Muscle layer of duodenum (tissue), 2 donors: Measurements from ENCODE around the gene KRTAP2-2.
"Not testable (repeated sequence)": the region's sequence is repeated elsewhere in the genome, so short reads cannot be mapped to it uniquely, and the experiment has no call there.

Source experiments
- H3K27ac ChIP-seq: one replicate; pipeline ENCODE4 v1.7.0; 2013; ENCODE audit warnings: mild to moderate bottlenecking, low read length
- H3K27me3 ChIP-seq: one replicate; pipeline ENCODE4 v1.7.0; 2013; ENCODE audit warnings: low read depth, mild to moderate bottlenecking, control low read depth, low read length
- H3K36me3 ChIP-seq, 2 donors: one replicate each; pipeline ENCODE4 v1.7.0; 2013; ENCODE audit warnings: low read length in 2 of 2, control low read depth in 1 of 2, mild to moderate bottlenecking in 1 of 2; ENCODE audit not compliant: insufficient read depth in 2 of 2, control insufficient read depth in 1 of 2
- H3K4me1 ChIP-seq, 2 donors: one replicate each; pipeline ENCODE4 v1.7.0; 2013; ENCODE audit warnings: low read length in 2 of 2, mild to moderate bottlenecking in 2 of 2, control low read depth in 1 of 2, moderate library complexity in 1 of 2; ENCODE audit not compliant: insufficient read depth in 2 of 2, control insufficient read depth in 1 of 2
- H3K4me3 ChIP-seq, 2 donors: one replicate each; pipeline ENCODE4 v1.7.0; 2013; ENCODE audit warnings: low read length in 2 of 2, low read depth in 1 of 2, mild to moderate bottlenecking in 1 of 2
- H3K9me3 ChIP-seq, 2 donors: one replicate each; pipeline ENCODE4 v1.7.0; 2013; ENCODE audit warnings: low read length in 2 of 2, control low read depth in 1 of 2, mild to moderate bottlenecking in 1 of 2; ENCODE audit not compliant: control insufficient read depth in 1 of 2
- donor health status: healthy.

Gene KRTAP2-2

DNA sequence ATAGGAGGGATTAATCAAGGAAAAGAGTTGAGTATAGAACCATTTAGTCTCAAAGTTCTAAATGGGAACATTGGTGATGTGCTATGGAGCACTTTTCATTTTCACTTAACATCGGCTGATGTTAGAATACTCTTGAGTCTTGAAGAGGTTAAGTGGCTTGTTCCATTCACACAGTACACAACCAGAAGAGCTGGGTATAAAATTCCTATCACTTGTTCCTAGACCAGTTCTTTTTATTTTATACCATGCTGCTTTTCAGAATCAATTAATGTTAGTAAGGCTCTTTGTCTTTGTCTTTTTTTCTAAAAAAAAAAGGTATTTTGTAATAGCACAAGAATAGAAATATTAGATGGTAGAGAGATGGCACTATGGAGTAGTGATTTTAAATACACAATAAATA lies 12.1 kb downstream of the KRTAP2-2 start:
- Histone ChIP-seq H3K9me3 (peaks cover 0 to 8% of the 10 kb centered on the region in 2 donors), H3K36me3 (no peaks in the 10 kb centered on the region), H3K4me3 (no peak overlapping the region), H3K27me3 (no peaks in the 10 kb centered on the region), H3K4me1 (no peaks in the 10 kb centered on the region), H3K27ac (no peak overlapping the region)

DNA sequence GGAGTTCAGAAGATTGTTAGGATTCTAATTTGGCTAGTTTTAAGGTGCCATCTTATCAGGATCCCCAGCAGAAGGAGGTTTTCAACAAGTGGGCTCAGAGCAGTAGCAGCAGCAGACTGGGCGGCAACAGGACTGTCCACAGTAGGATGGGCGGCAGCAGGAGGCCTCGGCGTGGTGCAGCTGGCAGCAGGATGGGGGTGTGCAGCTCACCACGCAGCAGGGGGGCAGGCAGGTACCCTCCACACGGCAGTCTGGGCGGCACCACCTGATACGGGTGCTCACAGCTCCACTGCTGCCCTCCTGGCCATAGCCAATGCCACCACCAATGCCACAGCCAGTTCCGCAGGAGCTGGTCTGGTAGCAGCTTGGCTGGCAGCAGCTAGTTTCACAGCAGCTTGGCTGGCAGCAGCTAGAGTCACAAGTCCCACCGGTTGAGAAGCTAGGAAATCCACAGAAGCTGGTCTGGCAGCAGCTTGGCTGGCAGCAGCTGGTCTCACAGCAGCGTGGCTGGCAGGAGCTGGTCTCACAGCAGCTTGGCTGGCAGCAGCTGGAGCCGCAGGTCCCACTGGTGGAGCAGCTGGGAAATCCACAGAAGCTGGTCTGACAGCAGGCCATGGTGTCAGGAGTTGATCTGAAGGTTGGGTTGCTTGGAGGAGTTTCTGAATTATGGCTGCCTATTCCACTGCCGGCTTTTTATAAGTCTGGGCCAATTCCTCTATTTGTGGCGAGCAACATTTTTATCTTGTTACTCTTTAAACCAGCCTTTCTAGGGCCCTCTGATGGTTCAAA lies 14.1 kb downstream of the KRTAP2-2 start, which contains the start of gene KRTAP1-1:
KRTAP1-1 (minus strand) TSS at position 668 of the 789 bp plus-strand sequence; CDS start at position 615, 53 bp downstream.
- not testable (repeated sequence) for H3K9me3 ChIP-seq, H3K4me3 ChIP-seq, H3K36me3 ChIP-seq, H3K27me3 ChIP-seq, H3K27ac ChIP-seq, H3K4me1 ChIP-seq

DNA sequence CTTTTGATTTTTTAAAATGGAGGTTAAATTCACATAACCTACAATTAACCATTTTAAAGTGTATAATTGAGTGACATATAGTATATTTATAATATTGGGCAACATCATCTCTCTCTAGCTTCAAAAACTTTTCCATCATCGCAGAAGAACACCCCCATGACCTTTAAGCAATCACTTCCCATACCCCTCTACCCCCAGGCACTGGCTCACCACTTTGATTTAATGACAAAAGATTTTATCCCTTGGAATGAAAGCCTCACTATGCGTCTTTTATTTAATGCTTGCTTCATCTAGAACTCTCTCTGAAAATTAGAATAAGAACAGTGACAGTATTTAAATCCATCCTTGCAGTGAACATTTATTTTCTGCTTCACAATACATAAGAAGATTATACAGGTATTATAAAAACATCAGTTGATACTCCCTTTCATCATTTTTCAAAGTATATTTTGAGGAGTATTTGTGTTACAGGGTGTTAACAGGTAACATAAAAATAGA lies 17.1 kb downstream of the KRTAP2-2 start:
- Histone ChIP-seq H3K4me1 (no peaks in the 10 kb centered on the region), H3K27me3 (no peaks in the 10 kb centered on the region), H3K27ac (no peak overlapping the region), H3K4me3 (no peak overlapping the region), H3K9me3 (peaks cover 0 to 4% of the 10 kb centered on the region in 2 donors), H3K36me3 (no peaks in the 10 kb centered on the region)

DNA sequence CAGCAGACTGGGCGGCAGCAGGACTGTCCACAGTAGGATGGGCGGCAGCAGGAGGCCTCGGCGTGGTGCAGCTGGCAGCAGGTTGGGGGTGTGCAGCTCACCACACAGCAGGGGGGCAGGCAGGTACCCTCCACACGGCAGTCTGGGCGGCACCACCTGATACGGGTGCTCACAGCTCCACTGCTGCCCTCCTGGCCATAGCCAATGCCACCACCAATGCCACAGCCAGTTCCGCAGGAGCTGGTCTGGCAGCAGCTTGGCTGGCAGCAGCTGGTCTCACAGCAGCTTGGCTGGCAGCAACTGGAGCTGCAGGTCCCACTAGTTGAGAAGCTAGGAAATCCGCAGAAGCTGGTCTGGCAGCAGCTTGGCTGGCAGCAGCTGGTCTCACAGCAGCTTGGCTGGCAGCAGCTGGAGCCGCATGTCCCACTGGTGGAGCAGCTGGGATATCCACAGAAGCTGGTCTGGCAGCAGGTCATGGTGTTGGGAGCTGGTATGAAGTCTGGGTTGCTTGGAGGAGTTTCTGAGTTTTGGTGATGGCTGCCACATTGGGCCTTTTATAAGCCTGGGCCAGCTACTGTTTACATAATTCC lies 20.6 kb downstream of the KRTAP2-2 start, which contains the start of gene KRTAP1-3:
KRTAP1-3 (minus strand) TSS at position 529 of the 590 bp plus-strand sequence; CDS start at position 476, 53 bp downstream.
- not testable (repeated sequence) for H3K4me3 ChIP-seq, H3K9me3 ChIP-seq, H3K27ac ChIP-seq, H3K36me3 ChIP-seq, H3K4me1 ChIP-seq, H3K27me3 ChIP-seq

DNA sequence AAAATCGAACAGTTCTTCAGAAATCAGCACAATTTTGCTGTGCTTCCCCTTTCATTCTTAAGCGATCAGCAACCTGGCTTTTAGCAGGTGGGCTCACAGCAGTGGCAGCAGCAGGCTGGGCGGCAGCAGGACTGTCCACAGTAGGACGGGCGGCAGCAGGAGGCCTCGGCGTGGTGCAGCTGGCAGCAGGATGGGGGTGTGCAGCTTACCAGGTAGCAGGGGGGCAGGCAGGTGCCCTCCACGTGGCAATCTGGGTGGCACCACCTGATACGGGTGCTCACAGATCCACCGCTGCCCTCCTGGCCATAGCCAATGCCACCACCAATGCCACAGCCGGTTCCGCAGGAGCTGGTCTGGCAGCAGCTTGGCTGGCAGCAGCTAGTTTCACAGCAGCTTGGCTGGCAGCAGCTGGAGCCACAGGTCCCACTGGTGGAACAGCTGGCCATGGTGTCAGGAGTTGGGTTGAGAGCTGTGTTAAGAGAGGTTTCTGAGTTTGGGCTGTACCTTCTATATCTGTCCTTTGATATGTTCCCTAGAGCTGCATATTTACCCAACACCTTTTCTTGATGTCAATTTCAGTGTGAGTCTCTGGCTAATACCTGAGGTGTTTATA lies 25.3 kb downstream of the KRTAP2-2 start, which contains the start of gene KRTAP1-4:
KRTAP1-4 (minus strand) TSS at position 563 of the 613 bp plus-strand sequence; CDS start at position 446, 117 bp downstream.
- Histone ChIP-seq H3K27me3 (no peaks in the 10 kb centered on the region), H3K36me3 (no peaks in the 10 kb centered on the region), H3K27ac (no peak within 1 kb of the TSS), H3K4me3 (no peak within 1 kb of the TSS), H3K9me3 (no peaks in the 10 kb centered on the region), H3K4me1 (no peaks in the 10 kb centered on the region)

DNA sequence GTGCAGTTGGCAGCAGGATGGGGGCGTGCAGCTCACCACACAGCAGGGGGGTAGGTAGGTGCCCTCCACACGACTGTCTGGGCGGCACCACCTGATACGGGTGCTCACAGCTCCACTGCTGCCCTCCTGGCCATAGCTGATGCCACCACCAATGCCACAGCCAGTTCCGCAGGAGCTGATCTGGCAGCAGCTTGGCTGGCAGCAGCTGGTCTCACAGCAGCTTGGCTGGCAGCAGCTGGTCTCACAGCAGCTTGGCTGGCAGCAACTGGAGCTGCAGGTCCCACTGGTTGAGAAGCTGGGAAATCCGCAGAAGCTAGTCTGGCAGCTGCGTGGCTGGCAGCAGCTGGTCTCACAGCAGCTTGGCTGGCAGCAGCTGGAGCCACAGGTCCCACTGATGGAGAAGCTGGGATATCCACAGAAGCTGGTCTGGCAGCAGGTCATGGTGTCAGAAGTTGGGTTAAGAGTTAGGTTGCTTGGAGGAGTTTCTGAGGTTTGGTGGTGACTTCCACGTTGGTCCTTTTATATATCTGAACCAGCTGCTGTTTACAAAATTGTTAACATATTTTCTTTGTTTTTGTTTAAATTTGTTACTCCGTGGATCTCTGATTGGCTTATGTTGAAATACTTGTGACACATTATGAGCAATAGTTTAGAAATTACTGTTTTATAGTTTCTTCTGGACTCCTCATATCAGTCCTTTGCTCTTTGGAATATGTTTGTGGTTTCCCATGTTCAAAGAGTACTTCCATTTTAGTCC lies 28.1 kb downstream of the KRTAP2-2 start, which contains the start of gene KRTAP1-5:
KRTAP1-5 (minus strand) TSS at position 494 of the 757 bp plus-strand sequence; CDS start at position 441, 53 bp downstream.
- H3K27ac ChIP-seq = no peak within 1 kb of the TSS
- no peak within 1 kb of the TSS for H3K4me3 ChIP-seq
- H3K9me3 ChIP-seq = no peaks in the 10 kb centered on the region
- H3K36me3 ChIP-seq = no peaks in the 10 kb centered on the region
- no peaks in the 10 kb centered on the region for H3K27me3 ChIP-seq
- H3K4me1 ChIP-seq = no peaks in the 10 kb centered on the region

DNA sequence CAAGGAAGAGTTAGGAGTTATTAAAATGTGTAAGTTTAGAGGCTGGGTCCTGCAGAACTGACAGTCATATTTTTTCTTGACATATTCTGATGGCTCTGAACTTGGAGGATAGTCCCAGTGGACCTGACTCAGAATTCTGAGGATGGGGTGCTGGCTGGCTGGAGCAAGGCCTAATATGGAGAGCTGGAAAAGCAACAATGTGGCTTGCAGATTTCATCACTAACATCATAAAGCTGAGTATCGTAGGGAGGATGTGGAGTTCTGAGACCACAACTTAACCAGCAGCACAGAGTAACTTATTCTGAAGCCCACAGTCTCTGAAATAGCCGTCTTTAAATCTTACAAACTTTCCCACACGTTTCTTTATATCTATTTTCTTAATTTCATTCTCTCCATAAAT lies 30.3 kb downstream of the KRTAP2-2 start:
- H3K9me3 ChIP-seq = peaks cover 0 to 5% of the 10 kb centered on the region in 2 donors
- no peaks in the 10 kb centered on the region for H3K36me3 ChIP-seq
- no peak overlapping the region for H3K27ac ChIP-seq
- H3K4me3 ChIP-seq = no peak overlapping the region
- H3K4me1 ChIP-seq = no peaks in the 10 kb centered on the region
- no peaks in the 10 kb centered on the region for H3K27me3 ChIP-seq

DNA sequence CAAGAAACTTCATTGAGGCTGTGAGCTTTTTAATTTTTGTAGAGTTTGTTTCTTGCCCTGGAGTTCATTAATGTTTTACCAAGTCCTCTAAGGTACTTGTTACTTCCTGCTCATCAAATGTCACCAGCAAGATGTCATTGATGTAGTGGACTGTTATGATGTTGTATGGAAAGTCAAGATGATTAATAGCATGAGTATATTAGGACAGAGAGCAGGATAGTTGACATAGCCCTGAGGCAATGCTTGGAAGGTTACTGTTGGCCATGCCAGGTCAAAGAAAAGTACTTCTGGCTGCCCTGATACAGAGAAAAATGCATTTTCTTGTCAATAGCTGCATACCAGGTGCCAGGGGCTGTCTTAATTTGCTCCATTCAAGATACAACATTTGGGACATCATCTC lies 34.7 kb downstream of the KRTAP2-2 start:
- Histone ChIP-seq H3K27me3 (no peaks in the 10 kb centered on the region), H3K4me1 (no peaks in the 10 kb centered on the region), H3K27ac (no peak overlapping the region), H3K9me3 (peaks cover 0 to 5% of the 10 kb centered on the region in 2 donors), H3K4me3 (no peak overlapping the region), H3K36me3 (no peaks in the 10 kb centered on the region)

DNA sequence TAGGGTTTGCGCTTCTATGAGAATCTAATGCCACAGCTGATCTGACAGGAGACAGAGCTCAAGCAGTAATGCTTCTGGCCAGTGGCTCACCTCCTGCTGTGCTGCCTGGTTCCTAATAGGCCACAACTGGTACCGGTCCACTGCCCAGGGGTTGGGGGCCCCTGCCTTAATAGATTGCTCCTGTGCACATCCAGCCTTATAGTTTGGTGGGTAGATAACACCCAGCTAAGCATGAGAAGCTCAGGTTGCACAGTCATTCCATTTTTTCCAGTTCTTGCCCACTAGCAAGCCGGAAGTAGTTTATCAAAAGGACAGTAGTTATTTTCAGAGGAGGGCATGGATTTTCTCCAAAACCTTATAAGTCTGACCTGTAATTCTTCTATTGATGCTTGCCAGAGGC lies 35.6 kb downstream of the KRTAP2-2 start:
- Histone ChIP-seq H3K27me3 (no peaks in the 10 kb centered on the region), H3K4me3 (no peak overlapping the region), H3K36me3 (no peaks in the 10 kb centered on the region), H3K27ac (no peak overlapping the region), H3K9me3 (peaks cover 0 to 5% of the 10 kb centered on the region in 2 donors), H3K4me1 (no peaks in the 10 kb centered on the region)

DNA sequence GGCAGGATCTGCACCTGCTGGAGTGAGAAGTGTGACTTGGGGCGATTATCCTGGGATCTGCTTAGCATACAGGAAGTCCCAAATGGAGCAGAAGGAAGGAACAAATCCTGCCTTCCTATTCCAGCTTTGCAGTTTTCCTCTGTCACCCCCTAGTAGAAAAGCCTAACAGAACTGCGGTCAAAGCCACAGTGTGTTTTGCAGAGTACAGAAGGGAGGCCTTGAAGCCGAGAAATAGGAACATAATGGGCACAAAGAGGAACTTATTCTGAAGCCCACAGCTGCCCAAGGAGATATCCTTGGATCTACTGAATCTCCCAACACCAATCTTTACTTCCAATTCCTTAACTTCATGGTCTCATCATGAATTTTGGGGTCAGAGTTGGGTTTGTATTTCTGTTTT lies 36.5 kb downstream of the KRTAP2-2 start:
- no peaks in the 10 kb centered on the region for H3K27me3 ChIP-seq
- H3K36me3 ChIP-seq = no peaks in the 10 kb centered on the region
- H3K27ac ChIP-seq = no peak overlapping the region

More for the DNA sequence above, 36.5 kb downstream of the KRTAP2-2 start:
- H3K9me3 ChIP-seq = peaks cover 0 to 5% of the 10 kb centered on the region in 2 donors
- H3K4me3 ChIP-seq = no peak overlapping the region
- H3K4me1 ChIP-seq = no peaks in the 10 kb centered on the region
